Peyer's patch (tissue), 4 donors: ENCODE results near the gene FYTTD1.

Experiments
- POLR2A ChIP-seq, 2 donors: fragments of 450-650 bp; IDR thresholded peaks; one replicate each; pipeline ENCODE4 v1.5.1; 2017; ENCODE audit warnings: antibody characterized with exemption in 2 of 2, mild to moderate bottlenecking in 2 of 2, moderate library complexity in 2 of 2
- TF ChIP-seq, protein P1 (sequence below), 6 experiments: fragments of 450-650 bp in 4 of 6; fragments of 200-600 bp in 2 of 6; sonication (generic) in 1 of 6; IDR thresholded peaks; one replicate each; pipeline ENCODE4 v1.5.1; 2017 to 2019; ENCODE audit warnings: antibody characterized with exemption in 6 of 6, mild to moderate bottlenecking in 3 of 6, moderate library complexity in 1 of 6

DNA sequence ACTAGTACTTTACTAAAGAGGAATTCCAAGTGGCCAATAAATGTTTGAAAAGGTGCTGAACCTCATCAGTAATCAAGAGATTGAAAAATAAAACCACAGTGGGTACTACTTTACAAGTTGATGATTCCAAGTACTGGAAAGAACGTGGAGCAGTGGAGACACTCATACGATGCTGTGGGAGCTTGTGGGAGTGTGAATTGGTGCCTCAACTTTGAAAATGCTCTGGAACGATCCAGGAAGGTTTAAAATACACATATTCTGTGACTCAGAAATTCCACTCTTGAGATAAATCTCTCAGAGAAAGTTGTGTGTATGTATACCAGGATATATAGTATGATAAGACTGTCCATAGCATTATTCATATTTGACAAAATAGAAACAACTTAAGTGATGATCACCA, 50.7 kb downstream of the FYTTD1 start:
- TF ChIP-seq, protein P1, sequence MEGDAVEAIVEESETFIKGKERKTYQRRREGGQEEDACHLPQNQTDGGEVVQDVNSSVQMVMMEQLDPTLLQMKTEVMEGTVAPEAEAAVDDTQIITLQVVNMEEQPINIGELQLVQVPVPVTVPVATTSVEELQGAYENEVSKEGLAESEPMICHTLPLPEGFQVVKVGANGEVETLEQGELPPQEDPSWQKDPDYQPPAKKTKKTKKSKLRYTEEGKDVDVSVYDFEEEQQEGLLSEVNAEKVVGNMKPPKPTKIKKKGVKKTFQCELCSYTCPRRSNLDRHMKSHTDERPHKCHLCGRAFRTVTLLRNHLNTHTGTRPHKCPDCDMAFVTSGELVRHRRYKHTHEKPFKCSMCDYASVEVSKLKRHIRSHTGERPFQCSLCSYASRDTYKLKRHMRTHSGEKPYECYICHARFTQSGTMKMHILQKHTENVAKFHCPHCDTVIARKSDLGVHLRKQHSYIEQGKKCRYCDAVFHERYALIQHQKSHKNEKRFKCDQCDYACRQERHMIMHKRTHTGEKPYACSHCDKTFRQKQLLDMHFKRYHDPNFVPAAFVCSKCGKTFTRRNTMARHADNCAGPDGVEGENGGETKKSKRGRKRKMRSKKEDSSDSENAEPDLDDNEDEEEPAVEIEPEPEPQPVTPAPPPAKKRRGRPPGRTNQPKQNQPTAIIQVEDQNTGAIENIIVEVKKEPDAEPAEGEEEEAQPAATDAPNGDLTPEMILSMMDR (IDR thresholded peaks at IDR 0.05): no peak
- no peak for TF ChIP-seq POLR2A (IDR thresholded peaks at IDR 0.05)
